Measurements from ENCODE around the gene CCT3.

- TF ChIP-seq GABPA (IDR thresholded peaks at IDR 0.05 in 1 of 2, conservative IDR thresholded peaks at IDR 0.05 in 1 of 2) (no peak), RXRA (IDR thresholded peaks at IDR 0.05) (peak; percentile 34 to 48), TAF1 (conservative IDR thresholded peaks at IDR 0.05) (no peak), FOXA1 (IDR thresholded peaks at IDR 0.05) (no peak), RAD21 (IDR thresholded peaks at IDR 0.05) (no peak), JUND (IDR thresholded peaks at IDR 0.05) (peak in 1 of 2 donors; percentile 23), SP1 (IDR thresholded peaks at IDR 0.05) (peak; percentile 1), HNF4G (IDR thresholded peaks at IDR 0.05) (no peak), YY1 (IDR thresholded peaks at IDR 0.05) (no peak)
- TF ChIP-seq, protein P1, sequence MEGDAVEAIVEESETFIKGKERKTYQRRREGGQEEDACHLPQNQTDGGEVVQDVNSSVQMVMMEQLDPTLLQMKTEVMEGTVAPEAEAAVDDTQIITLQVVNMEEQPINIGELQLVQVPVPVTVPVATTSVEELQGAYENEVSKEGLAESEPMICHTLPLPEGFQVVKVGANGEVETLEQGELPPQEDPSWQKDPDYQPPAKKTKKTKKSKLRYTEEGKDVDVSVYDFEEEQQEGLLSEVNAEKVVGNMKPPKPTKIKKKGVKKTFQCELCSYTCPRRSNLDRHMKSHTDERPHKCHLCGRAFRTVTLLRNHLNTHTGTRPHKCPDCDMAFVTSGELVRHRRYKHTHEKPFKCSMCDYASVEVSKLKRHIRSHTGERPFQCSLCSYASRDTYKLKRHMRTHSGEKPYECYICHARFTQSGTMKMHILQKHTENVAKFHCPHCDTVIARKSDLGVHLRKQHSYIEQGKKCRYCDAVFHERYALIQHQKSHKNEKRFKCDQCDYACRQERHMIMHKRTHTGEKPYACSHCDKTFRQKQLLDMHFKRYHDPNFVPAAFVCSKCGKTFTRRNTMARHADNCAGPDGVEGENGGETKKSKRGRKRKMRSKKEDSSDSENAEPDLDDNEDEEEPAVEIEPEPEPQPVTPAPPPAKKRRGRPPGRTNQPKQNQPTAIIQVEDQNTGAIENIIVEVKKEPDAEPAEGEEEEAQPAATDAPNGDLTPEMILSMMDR (IDR thresholded peaks at IDR 0.05; ENCODE audit: low read depth, low read length, missing input control): no peak
- TF ChIP-seq, protein P2, sequence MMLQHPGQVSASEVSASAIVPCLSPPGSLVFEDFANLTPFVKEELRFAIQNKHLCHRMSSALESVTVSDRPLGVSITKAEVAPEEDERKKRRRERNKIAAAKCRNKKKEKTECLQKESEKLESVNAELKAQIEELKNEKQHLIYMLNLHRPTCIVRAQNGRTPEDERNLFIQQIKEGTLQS (IDR thresholded peaks at IDR 0.05): no peak
- TF ChIP-seq, protein P3, sequence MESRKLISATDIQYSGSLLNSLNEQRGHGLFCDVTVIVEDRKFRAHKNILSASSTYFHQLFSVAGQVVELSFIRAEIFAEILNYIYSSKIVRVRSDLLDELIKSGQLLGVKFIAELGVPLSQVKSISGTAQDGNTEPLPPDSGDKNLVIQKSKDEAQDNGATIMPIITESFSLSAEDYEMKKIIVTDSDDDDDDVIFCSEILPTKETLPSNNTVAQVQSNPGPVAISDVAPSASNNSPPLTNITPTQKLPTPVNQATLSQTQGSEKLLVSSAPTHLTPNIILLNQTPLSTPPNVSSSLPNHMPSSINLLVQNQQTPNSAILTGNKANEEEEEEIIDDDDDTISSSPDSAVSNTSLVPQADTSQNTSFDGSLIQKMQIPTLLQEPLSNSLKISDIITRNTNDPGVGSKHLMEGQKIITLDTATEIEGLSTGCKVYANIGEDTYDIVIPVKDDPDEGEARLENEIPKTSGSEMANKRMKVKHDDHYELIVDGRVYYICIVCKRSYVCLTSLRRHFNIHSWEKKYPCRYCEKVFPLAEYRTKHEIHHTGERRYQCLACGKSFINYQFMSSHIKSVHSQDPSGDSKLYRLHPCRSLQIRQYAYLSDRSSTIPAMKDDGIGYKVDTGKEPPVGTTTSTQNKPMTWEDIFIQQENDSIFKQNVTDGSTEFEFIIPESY (IDR thresholded peaks at IDR 0.05): no peak
- TF ChIP-seq, protein P4, sequence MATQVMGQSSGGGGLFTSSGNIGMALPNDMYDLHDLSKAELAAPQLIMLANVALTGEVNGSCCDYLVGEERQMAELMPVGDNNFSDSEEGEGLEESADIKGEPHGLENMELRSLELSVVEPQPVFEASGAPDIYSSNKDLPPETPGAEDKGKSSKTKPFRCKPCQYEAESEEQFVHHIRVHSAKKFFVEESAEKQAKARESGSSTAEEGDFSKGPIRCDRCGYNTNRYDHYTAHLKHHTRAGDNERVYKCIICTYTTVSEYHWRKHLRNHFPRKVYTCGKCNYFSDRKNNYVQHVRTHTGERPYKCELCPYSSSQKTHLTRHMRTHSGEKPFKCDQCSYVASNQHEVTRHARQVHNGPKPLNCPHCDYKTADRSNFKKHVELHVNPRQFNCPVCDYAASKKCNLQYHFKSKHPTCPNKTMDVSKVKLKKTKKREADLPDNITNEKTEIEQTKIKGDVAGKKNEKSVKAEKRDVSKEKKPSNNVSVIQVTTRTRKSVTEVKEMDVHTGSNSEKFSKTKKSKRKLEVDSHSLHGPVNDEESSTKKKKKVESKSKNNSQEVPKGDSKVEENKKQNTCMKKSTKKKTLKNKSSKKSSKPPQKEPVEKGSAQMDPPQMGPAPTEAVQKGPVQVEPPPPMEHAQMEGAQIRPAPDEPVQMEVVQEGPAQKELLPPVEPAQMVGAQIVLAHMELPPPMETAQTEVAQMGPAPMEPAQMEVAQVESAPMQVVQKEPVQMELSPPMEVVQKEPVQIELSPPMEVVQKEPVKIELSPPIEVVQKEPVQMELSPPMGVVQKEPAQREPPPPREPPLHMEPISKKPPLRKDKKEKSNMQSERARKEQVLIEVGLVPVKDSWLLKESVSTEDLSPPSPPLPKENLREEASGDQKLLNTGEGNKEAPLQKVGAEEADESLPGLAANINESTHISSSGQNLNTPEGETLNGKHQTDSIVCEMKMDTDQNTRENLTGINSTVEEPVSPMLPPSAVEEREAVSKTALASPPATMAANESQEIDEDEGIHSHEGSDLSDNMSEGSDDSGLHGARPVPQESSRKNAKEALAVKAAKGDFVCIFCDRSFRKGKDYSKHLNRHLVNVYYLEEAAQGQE (IDR thresholded peaks at IDR 0.05): no peak
Observed at GRCh38 chr1:156276966-156277381, 61.1 kb downstream of the CCT3 start.

Measured in liver (tissue), 3 donors.